HuH-7.5 (cell line): ENCODE results near the gene ABCA10.
"Not testable (repeated sequence)": the region's sequence is repeated elsewhere in the genome, so short reads cannot be mapped to it uniquely, and the experiment has no call there.

Experiments
- DNase-seq: peaks from one replicate; pipeline ENCODE4 v3.0.0; 2011; ENCODE audit warnings: low spot score

ABCA10 gene

GRCh38 chr17:69227541-69227940 is 1.1 kb downstream of the ABCA10 start:
- no peak for DNase-seq

GRCh38 chr17:69223809-69224208 is 4.8 kb downstream of the ABCA10 start:
- no peak for DNase-seq

GRCh38 chr17:69222707-69223258 is 5.8 kb downstream of the ABCA10 start:
- DNase-seq: no peak

- no peak for DNase-seq
Measured at GRCh38 chr17:69220098-69220497, 8.5 kb downstream of the ABCA10 start.

- no peak for DNase-seq
Measured at GRCh38 chr17:69218986-69219385, 9.6 kb downstream of the ABCA10 start.

- no peak for DNase-seq
Measured at GRCh38 chr17:69213059-69213813, 15.4 kb downstream of the ABCA10 start.

- no peak for DNase-seq
Measured at GRCh38 chr17:69208640-69209039, 20.0 kb downstream of the ABCA10 start.

GRCh38 chr17:69207151-69207550 is 21.5 kb downstream of the ABCA10 start:
- no peak for DNase-seq

- DNase-seq: no peak
Measured at GRCh38 chr17:69198238-69198637, 30.4 kb downstream of the ABCA10 start.

GRCh38 chr17:69196105-69196653 is 32.4 kb downstream of the ABCA10 start:
- not testable (repeated sequence) for DNase-seq

- no peak for DNase-seq
Measured at GRCh38 chr17:69192754-69193153, 35.9 kb downstream of the ABCA10 start.

- no peak for DNase-seq
Measured at GRCh38 chr17:69188796-69189195, 39.8 kb downstream of the ABCA10 start.

GRCh38 chr17:69188064-69188463 is 40.6 kb downstream of the ABCA10 start:
- DNase-seq: no peak

- DNase-seq: no peak
Measured at GRCh38 chr17:69187294-69187693, 41.3 kb downstream of the ABCA10 start.

- no peak for DNase-seq
Measured at GRCh38 chr17:69179227-69179952, 49.2 kb downstream of the ABCA10 start.

- DNase-seq: no peak
Measured at GRCh38 chr17:69176457-69176795, 52.2 kb downstream of the ABCA10 start.

- DNase-seq: no peak
Measured at GRCh38 chr17:69175625-69176456, 52.8 kb downstream of the ABCA10 start.

- no peak for DNase-seq
Measured at GRCh38 chr17:69175262-69175624, 53.4 kb downstream of the ABCA10 start.

GRCh38 chr17:69173118-69173517 is 55.5 kb downstream of the ABCA10 start:
- no peak for DNase-seq

GRCh38 chr17:69170377-69170776 is 58.2 kb downstream of the ABCA10 start:
- DNase-seq: no peak

- DNase-seq: not testable (repeated sequence)
Measured at GRCh38 chr17:69168642-69169041, 60.0 kb downstream of the ABCA10 start.

- no peak for DNase-seq
Measured at GRCh38 chr17:69166957-69167356, 61.7 kb downstream of the ABCA10 start.
